BJ (cell line): Measurements from ENCODE around the gene COASY. TPM values are rescaled to one million over a fixed set of nuclear protein-coding genes. Genes with fewer than 3 reads are reported as not detected.

ENCODE experiments used
- CTCF ChIA-PET: fragments of 350-600 bp; formaldehyde crosslinking; extraction: SDS; loops from one replicate; lab custom pipeline; 2021; ENCODE audit warnings: antibody characterized with exemption, inconsistent platforms; lab: Yijun Ruan, JAX
- POLR2A ChIA-PET: fragments of 300-600 bp; sonication (Branson Sonifier 250); formaldehyde crosslinking; extraction: SDS; loops from one replicate; lab custom pipeline; 2021; ENCODE audit warnings: antibody characterized with exemption; lab: Charles Lee
- DNase-seq: peaks from one replicate; pipeline ENCODE4 v3.0.0-alpha.2; 2011; ENCODE audit warnings: low read depth
- H3K27me3 ChIP-seq: 2 replicates; pipeline ENCODE4 v1.6.0; 2011; ENCODE audit warnings: low read length; ENCODE audit not compliant: control insufficient read depth, insufficient read depth
- H3K36me3 ChIP-seq: 2 replicates; pipeline ENCODE4 v1.5.1; 2011; ENCODE audit warnings: low read length; ENCODE audit not compliant: control insufficient read depth, insufficient read depth
- H3K4me3 ChIP-seq: 2 replicates; pipeline ENCODE4 v1.5.1; 2011; ENCODE audit warnings: low read depth, mild to moderate bottlenecking, control low read depth, low read length
- polyA plus RNA-seq: library from polyadenylated mRNA; depleted of rRNA; stranded (reverse); fragments of >200 nt; gene quantifications from 2 replicates; pipeline ENCODE4 v1.2.3, GENCODE V29; 2011
- TF ChIP-seq, protein P1 (sequence below): IDR thresholded peaks from 2 replicates; pipeline ENCODE4 v1.5.1; 2011; ENCODE audit warnings: low read depth, mild to moderate bottlenecking, control low read depth, inconsistent platforms, low read length, moderate library complexity; ENCODE audit not compliant: insufficient read depth

The COASY gene
- polyA plus RNA-seq, 1 experiment: 41.5 TPM

- no peaks in the 10 kb centered on the region for H3K27me3 ChIP-seq
- no peak overlapping the region for H3K4me3 ChIP-seq
- 0 out of 2 replicates have a peak, but pooled peaks cover 1% of the 10 kb centered on the region for H3K36me3 ChIP-seq
- TF ChIP-seq, protein P1, sequence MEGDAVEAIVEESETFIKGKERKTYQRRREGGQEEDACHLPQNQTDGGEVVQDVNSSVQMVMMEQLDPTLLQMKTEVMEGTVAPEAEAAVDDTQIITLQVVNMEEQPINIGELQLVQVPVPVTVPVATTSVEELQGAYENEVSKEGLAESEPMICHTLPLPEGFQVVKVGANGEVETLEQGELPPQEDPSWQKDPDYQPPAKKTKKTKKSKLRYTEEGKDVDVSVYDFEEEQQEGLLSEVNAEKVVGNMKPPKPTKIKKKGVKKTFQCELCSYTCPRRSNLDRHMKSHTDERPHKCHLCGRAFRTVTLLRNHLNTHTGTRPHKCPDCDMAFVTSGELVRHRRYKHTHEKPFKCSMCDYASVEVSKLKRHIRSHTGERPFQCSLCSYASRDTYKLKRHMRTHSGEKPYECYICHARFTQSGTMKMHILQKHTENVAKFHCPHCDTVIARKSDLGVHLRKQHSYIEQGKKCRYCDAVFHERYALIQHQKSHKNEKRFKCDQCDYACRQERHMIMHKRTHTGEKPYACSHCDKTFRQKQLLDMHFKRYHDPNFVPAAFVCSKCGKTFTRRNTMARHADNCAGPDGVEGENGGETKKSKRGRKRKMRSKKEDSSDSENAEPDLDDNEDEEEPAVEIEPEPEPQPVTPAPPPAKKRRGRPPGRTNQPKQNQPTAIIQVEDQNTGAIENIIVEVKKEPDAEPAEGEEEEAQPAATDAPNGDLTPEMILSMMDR: no peak
- ChIA-PET POLR2A (interaction anchor here (1.1 kb wide), 1 partner anchor 9 kb away, joined by 5 read pairs; no protein-coding TSS in a partner anchor), CTCF (interaction anchor here (0.6 to 4.2 kb wide), 35 partner anchors 8 to 510 kb away, joined by 3 to 49 read pairs (median 5); partner anchors contain the start of genes CAVIN1, KAT2A, KCNH4 and NAGLU)
- no peak for DNase-seq
Observed at GRCh38 chr17:42527932-42528331, 34.0 kb upstream of the COASY start.

DNA sequence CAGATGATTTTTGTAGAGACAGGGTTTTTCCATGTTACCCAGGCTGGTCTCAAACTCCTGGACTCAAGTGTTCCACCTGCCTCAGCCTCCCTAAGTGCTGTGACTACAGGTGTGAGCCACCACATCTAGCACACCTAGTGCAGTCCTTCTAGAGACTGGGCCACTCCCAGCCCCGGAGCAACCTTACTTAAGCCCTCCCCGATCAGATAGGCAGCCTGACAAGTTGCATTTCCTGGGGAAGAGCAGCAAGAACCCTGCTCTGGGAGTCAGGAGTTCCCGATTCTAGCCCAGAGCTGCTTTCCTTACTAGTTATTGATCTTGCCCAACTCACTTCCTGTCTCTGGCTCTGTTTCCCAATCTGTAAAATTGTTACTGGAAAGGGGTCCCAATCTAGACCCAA, 32.9 kb upstream of the COASY start:
- TF ChIP-seq, protein P1: no peak
- no peak overlapping the region for H3K4me3 ChIP-seq
- ChIA-PET CTCF (interaction anchor here (1.0 to 4.2 kb wide), 3 partner anchors 11 to 217 kb away, joined by 3 to 24 read pairs (median 8); no protein-coding TSS in a partner anchor), POLR2A (no interaction called here)
- H3K27me3 ChIP-seq: no peaks in the 10 kb centered on the region
- no peaks in the 10 kb centered on the region for H3K36me3 ChIP-seq
- DNase-seq: no peak

GRCh38 chr17:42530952-42531454, 30.9 kb upstream of the COASY start:
- DNase-seq: no peak
- Histone ChIP-seq H3K27me3 (no peaks in the 10 kb centered on the region), H3K36me3 (no peaks in the 10 kb centered on the region), H3K4me3 (no peak overlapping the region)
- ChIA-PET CTCF (interaction anchor here (0.6 to 2.0 kb wide), 7 partner anchors 10 to 243 kb away, joined by 3 to 8 read pairs (median 3); no protein-coding TSS in a partner anchor), POLR2A (no interaction called here)
- TF ChIP-seq, protein P1: no peak

DNA sequence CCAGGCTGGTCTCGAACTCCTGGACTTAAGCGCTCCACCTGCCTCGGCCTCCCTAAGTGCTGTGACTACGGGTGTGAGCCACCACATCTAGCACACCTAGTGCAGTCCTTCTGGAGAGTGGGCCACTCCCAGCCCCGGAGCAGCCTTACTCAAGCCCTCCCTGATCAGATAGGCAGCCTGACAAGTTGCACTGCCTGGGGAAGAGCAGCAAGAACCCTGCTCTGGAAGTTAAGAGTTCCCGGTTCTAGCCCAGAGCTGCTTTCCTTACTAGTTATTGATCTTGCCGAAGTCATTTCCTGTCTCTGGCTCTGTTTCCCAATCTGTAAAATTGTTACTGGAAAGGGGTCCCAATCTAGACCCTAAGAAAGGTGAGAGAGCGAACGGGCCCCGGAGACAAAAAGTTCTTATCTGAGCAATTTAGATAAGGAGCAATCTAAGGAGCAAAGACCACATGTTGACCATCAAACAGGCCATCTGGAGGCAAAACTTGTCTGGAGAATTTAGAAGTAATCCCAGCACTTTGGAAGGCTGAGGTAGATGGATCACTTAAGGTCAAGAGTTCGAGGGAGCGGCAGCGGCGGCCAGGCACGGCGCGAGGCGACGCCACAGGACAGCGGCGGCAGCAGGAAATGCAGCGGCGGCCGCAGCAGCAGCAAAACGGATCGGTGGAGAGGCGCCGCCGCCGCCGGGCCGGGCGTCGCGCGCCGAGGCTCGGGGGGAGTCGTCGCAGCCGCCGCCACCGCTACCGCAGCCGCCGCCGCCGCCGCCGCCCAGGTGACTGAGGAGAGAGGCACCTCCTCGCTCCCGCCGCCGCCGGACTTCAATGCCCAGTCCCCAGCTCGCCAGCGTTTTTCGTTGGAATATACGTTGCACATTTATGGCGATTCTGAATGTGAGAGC, 30.2 kb upstream of the COASY start:
- POLR2A ChIA-PET: no interaction called here

More for the DNA sequence above, 30.2 kb upstream of the COASY start:
- TF ChIP-seq, protein P1: peak; percentile 51
- Histone ChIP-seq H3K36me3 (no peaks in the 10 kb centered on the region), H3K27me3 (no peaks in the 10 kb centered on the region), H3K4me3 (peak overlapping the region; percentile 44)
- CTCF ChIA-PET: interaction anchor here (0.6 to 2.0 kb wide), 6 partner anchors 9 to 118 kb away, joined by 3 to 6 read pairs (median 3); no protein-coding TSS in a partner anchor
- no peak for DNase-seq
